Activated CD4-positive, alpha-beta memory T cell treated with anti-CD3 and anti-CD28 coated beads, Interleukin-2, amount 10 ng/mL, durations not matched to agents 7 days and 5 days (primary cell): ENCODE data around the gene LAMB3. TPM values are rescaled to one million over a fixed set of nuclear protein-coding genes. Genes with fewer than 3 reads are reported as not detected.
"Not testable (repeated sequence)": the region's sequence is repeated elsewhere in the genome, so short reads cannot be mapped to it uniquely, and the experiment has no call there.

ENCODE experiments used
- CTCF ChIA-PET: fragments of 350-600 bp; sonication (Branson Sonifier 250); formaldehyde crosslinking; loops from one replicate; lab custom pipeline; 2021; ENCODE audit warnings: antibody characterized with exemption, inconsistent platforms; lab: Charles Lee
- POLR2A ChIA-PET: fragments of 350-600 bp; sonication (Branson Sonifier 250); formaldehyde crosslinking; loops from one replicate; lab custom pipeline; 2021; ENCODE audit warnings: antibody characterized with exemption; lab: Charles Lee
- DNase-seq: peaks from one replicate; pipeline ENCODE4 v3.0.0-alpha.2; 2020
- H3K27ac Mint-ChIP-seq: one replicate; pipeline ENCODE4 v1.8.0; 2021; ENCODE audit warnings: mild to moderate bottlenecking, mixed read lengths
- H3K27me3 Mint-ChIP-seq: one replicate; pipeline ENCODE4 v1.8.0; 2021; ENCODE audit warnings: mixed read lengths
- H3K36me3 Mint-ChIP-seq: one replicate; pipeline ENCODE4 v1.8.0; 2021; ENCODE audit warnings: low read depth, mixed read lengths
- H3K4me1 Mint-ChIP-seq: one replicate; pipeline ENCODE4 v1.8.0; 2021; ENCODE audit warnings: mixed read lengths
- H3K4me3 Mint-ChIP-seq: one replicate; pipeline ENCODE4 v1.8.0; 2021; ENCODE audit warnings: mild to moderate bottlenecking, mixed read lengths
- H3K9me3 Mint-ChIP-seq: one replicate; pipeline ENCODE4 v1.8.0; 2021; ENCODE audit warnings: mixed read lengths
- total RNA-seq, 2 experiments: library from RNA; stranded (reverse); gene quantifications; one replicate each; pipeline ENCODE4 v1.2.3, GENCODE V29; 2021

Gene LAMB3
- 1 to 10 TPM; 4.2 to 4.4 TPM for total RNA-seq

GRCh38 chr1:209652121-209652735 is at the start of gene LAMB3:
Gene LAMB3 (minus strand): TSS chr1:209652425. CDS start chr1:209650944, 1,481 bp downstream.
- Mint-ChIP-seq H3K4me3 (no peak within 1 kb of the TSS), H3K36me3 (no peaks in the 10 kb centered on the region), H3K27me3 (no peaks in the 10 kb centered on the region), H3K27ac (peak within 1 kb of the TSS; percentile 64), H3K4me1 (peaks cover 61% of the 10 kb centered on the region), H3K9me3 (no peaks in the 10 kb centered on the region)
- ChIA-PET CTCF (interaction anchor here (1.3 to 2.2 kb wide), 3 partner anchors 34 to 171 kb away, joined by 4 to 8 read pairs (median 5); no protein-coding TSS in a partner anchor), POLR2A (interaction anchor here (0.8 to 2.1 kb wide), 3 partner anchors 13 to 117 kb away, joined by 3 to 7 read pairs (median 3); no protein-coding TSS in a partner anchor)
- no peak for DNase-seq

GRCh38 chr1:209700686-209701085 is 48.5 kb upstream of the LAMB3 start:
- CTCF ChIA-PET = interaction anchor here (2.4 kb wide), 1 partner anchor 48 kb away, joined by 10 read pairs; no protein-coding TSS in a partner anchor
- DNase-seq, H3K4me3 Mint-ChIP-seq, H3K27ac Mint-ChIP-seq, H3K36me3 Mint-ChIP-seq, POLR2A ChIA-PET, H3K27me3 Mint-ChIP-seq, H3K9me3 Mint-ChIP-seq: not testable (repeated sequence)
- peaks cover 53% of the 10 kb centered on the region for H3K4me1 Mint-ChIP-seq

- H3K4me1 Mint-ChIP-seq = peaks cover 52% of the 10 kb centered on the region
- DNase-seq = no peak
Observed at GRCh38 chr1:209697126-209697525, 44.9 kb upstream of the LAMB3 start.

GRCh38 chr1:209696673-209697072 is 44.4 kb upstream of the LAMB3 start:
- Mint-ChIP-seq H3K36me3 (no peaks in the 10 kb centered on the region), H3K9me3 (no peaks in the 10 kb centered on the region), H3K4me1 (peaks cover 52% of the 10 kb centered on the region), H3K4me3 (no peak overlapping the region), H3K27ac (no peak overlapping the region), H3K27me3 (peaks cover 1% of the 10 kb centered on the region)
- POLR2A ChIA-PET = no interaction called here
- CTCF ChIA-PET = interaction anchor here (0.9 to 1.6 kb wide), 4 partner anchors 51 to 131 kb away, joined by 3 to 5 read pairs (median 4); no protein-coding TSS in a partner anchor
- DNase-seq = no peak

More at GRCh38 chr1:209697126-209697525, 44.9 kb upstream of the LAMB3 start:
- ChIA-PET CTCF (interaction anchor here (1.0 to 1.6 kb wide), 3 partner anchors 51 to 131 kb away, joined by 4 to 5 read pairs (median 5); no protein-coding TSS in a partner anchor), POLR2A (no interaction called here)
- H3K27me3 Mint-ChIP-seq = peaks cover 2% of the 10 kb centered on the region
- H3K27ac Mint-ChIP-seq = peak overlapping the region; percentile 5
- no peak overlapping the region for H3K4me3 Mint-ChIP-seq
- H3K36me3 Mint-ChIP-seq = no peaks in the 10 kb centered on the region
- no peaks in the 10 kb centered on the region for H3K9me3 Mint-ChIP-seq

- peaks cover 46% of the 10 kb centered on the region for H3K4me1 Mint-ChIP-seq
- H3K27ac Mint-ChIP-seq = no peak overlapping the region
- peak; percentile 81 for DNase-seq
- H3K27me3 Mint-ChIP-seq = no peaks in the 10 kb centered on the region
- no peaks in the 10 kb centered on the region for H3K9me3 Mint-ChIP-seq
- POLR2A ChIA-PET = interaction anchor here (1.3 kb wide), 1 partner anchor 75 kb away, joined by 5 read pairs; no protein-coding TSS in a partner anchor
- H3K36me3 Mint-ChIP-seq = peaks cover 7% of the 10 kb centered on the region
- H3K4me3 Mint-ChIP-seq = no peak overlapping the region
- CTCF ChIA-PET = interaction anchor here (0.7 to 4.1 kb wide), 31 partner anchors 11 to 124 kb away, joined by 3 to 39 read pairs (median 4); no protein-coding TSS in a partner anchor
Observed at GRCh38 chr1:209692745-209693504, 40.7 kb upstream of the LAMB3 start.

- no peak overlapping the region for H3K27ac Mint-ChIP-seq
- H3K9me3 Mint-ChIP-seq = no peaks in the 10 kb centered on the region
- H3K36me3 Mint-ChIP-seq = peaks cover 12% of the 10 kb centered on the region
- no peak for DNase-seq
- no peak overlapping the region for H3K4me3 Mint-ChIP-seq
- H3K27me3 Mint-ChIP-seq = no peaks in the 10 kb centered on the region
- peaks cover 49% of the 10 kb centered on the region for H3K4me1 Mint-ChIP-seq
- POLR2A ChIA-PET = interaction anchor here (1.3 kb wide), 1 partner anchor 76 kb away, joined by 5 read pairs; no protein-coding TSS in a partner anchor
- CTCF ChIA-PET = interaction anchor here (1.0 to 4.1 kb wide), 24 partner anchors 11 to 124 kb away, joined by 3 to 39 read pairs (median 5); no protein-coding TSS in a partner anchor
Observed at GRCh38 chr1:209692296-209692695, 40.1 kb upstream of the LAMB3 start.

GRCh38 chr1:209691237-209691636 is 39.0 kb upstream of the LAMB3 start:
- no peak overlapping the region for H3K4me3 Mint-ChIP-seq
- ChIA-PET CTCF (interaction anchor here (0.8 to 4.1 kb wide), 11 partner anchors 38 to 123 kb away, joined by 3 to 39 read pairs (median 5); partner anchors contain the start of gene CAMK1G), POLR2A (no interaction called here)
- peaks cover 16% of the 10 kb centered on the region for H3K36me3 Mint-ChIP-seq
- H3K27me3 Mint-ChIP-seq = no peaks in the 10 kb centered on the region
- no peak for DNase-seq
- no peaks in the 10 kb centered on the region for H3K9me3 Mint-ChIP-seq
- H3K27ac Mint-ChIP-seq = no peak overlapping the region
- peaks cover 50% of the 10 kb centered on the region for H3K4me1 Mint-ChIP-seq

- Mint-ChIP-seq H3K36me3 (peaks cover 16% of the 10 kb centered on the region), H3K9me3 (no peaks in the 10 kb centered on the region), H3K27me3 (no peaks in the 10 kb centered on the region), H3K4me3 (no peak overlapping the region), H3K4me1 (peaks cover 61% of the 10 kb centered on the region), H3K27ac (no peak overlapping the region)
- DNase-seq = no peak
- ChIA-PET CTCF (interaction anchor here (0.6 to 3.3 kb wide), 6 partner anchors 59 to 119 kb away, joined by 3 to 15 read pairs (median 4); no protein-coding TSS in a partner anchor), POLR2A (interaction anchor here (0.9 to 1.0 kb wide), 2 partner anchors 14 to 79 kb away, joined by 3 to 4 read pairs; partner anchors contain the start of gene G0S2)
Observed at GRCh38 chr1:209689477-209689876, 37.3 kb upstream of the LAMB3 start.

- Mint-ChIP-seq H3K9me3 (no peaks in the 10 kb centered on the region), H3K36me3 (peaks cover 16% of the 10 kb centered on the region), H3K27me3 (no peaks in the 10 kb centered on the region), H3K4me3 (no peak overlapping the region), H3K27ac (no peak overlapping the region), H3K4me1 (peaks cover 59% of the 10 kb centered on the region)
- CTCF ChIA-PET = interaction anchor here (0.8 to 3.3 kb wide), 6 partner anchors 60 to 119 kb away, joined by 3 to 15 read pairs (median 4); no protein-coding TSS in a partner anchor
- no peak for DNase-seq
- POLR2A ChIA-PET = interaction anchor here (0.9 to 1.6 kb wide), 3 partner anchors 14 to 79 kb away, joined by 3 to 4 read pairs (median 4); partner anchors contain the start of gene G0S2
Observed at GRCh38 chr1:209688746-209689234, 36.6 kb upstream of the LAMB3 start.

- H3K27ac Mint-ChIP-seq = peak overlapping the region; percentile 78
- H3K9me3 Mint-ChIP-seq = no peaks in the 10 kb centered on the region
- CTCF ChIA-PET = interaction anchor here (0.8 to 2.0 kb wide), 10 partner anchors 10 to 120 kb away, joined by 3 to 7 read pairs (median 5); partner anchors contain the start of gene G0S2
- H3K36me3 Mint-ChIP-seq = peaks cover 16% of the 10 kb centered on the region
- no peak for DNase-seq
- H3K27me3 Mint-ChIP-seq = no peaks in the 10 kb centered on the region
- H3K4me3 Mint-ChIP-seq = peak overlapping the region; percentile 73
- POLR2A ChIA-PET = interaction anchor here (0.9 to 2.4 kb wide), 7 partner anchors 11 to 86 kb away, joined by 3 to 10 read pairs (median 4); partner anchors contain the start of gene G0S2
- peaks cover 42% of the 10 kb centered on the region for H3K4me1 Mint-ChIP-seq
Observed at GRCh38 chr1:209686322-209686721, 34.1 kb upstream of the LAMB3 start.

- peaks cover 42% of the 10 kb centered on the region for H3K4me1 Mint-ChIP-seq
- H3K36me3 Mint-ChIP-seq = peaks cover 16% of the 10 kb centered on the region
- ChIA-PET CTCF (interaction anchor here (0.8 to 2.0 kb wide), 8 partner anchors 9 to 120 kb away, joined by 3 to 7 read pairs (median 5); partner anchors contain the start of gene G0S2), POLR2A (interaction anchor here (0.9 to 2.4 kb wide), 9 partner anchors 10 to 87 kb away, joined by 3 to 10 read pairs (median 4); partner anchors contain the start of gene G0S2)
- peak overlapping the region; percentile 78 for H3K27ac Mint-ChIP-seq
- peak; percentile 67 for DNase-seq
- no peaks in the 10 kb centered on the region for H3K9me3 Mint-ChIP-seq
- H3K4me3 Mint-ChIP-seq = peak overlapping the region; percentile 73
- H3K27me3 Mint-ChIP-seq = peaks cover 2% of the 10 kb centered on the region
Observed at GRCh38 chr1:209685821-209686220, 33.6 kb upstream of the LAMB3 start.

- Mint-ChIP-seq H3K27me3 (peaks cover 30% of the 10 kb centered on the region), H3K4me3 (no peak overlapping the region), H3K27ac (no peak overlapping the region), H3K36me3 (peaks cover 21% of the 10 kb centered on the region), H3K4me1 (peaks cover 36% of the 10 kb centered on the region), H3K9me3 (no peaks in the 10 kb centered on the region)
- no peak for DNase-seq
- CTCF ChIA-PET = no interaction called here
- POLR2A ChIA-PET = no interaction called here
Observed at GRCh38 chr1:209678981-209679539, 26.8 kb upstream of the LAMB3 start.
